Measurements from ENCODE around the gene MPHOSPH9.

MPHOSPH9 gene

GRCh38 chr12:123127182-123127495, 105.8 kb downstream of the MPHOSPH9 start:
- no peak for DNase-seq (ENCODE audit: low read depth)

GRCh38 chr12:123126294-123127181, 106.4 kb downstream of the MPHOSPH9 start:
- no peak for DNase-seq (ENCODE audit: low read depth)

- DNase-seq (ENCODE audit: low read depth) = no peak
These were observed 110.3 kb downstream of the MPHOSPH9 start for GRCh38 chr12:123122626-123123025.

GRCh38 chr12:123121670-123122069, 111.3 kb downstream of the MPHOSPH9 start:
- DNase-seq (ENCODE audit: low read depth) = no peak

- no peak for DNase-seq (ENCODE audit: low read depth)
These were observed 112.3 kb downstream of the MPHOSPH9 start for GRCh38 chr12:123120452-123121166.

GRCh38 chr12:123119808-123120207, 113.1 kb downstream of the MPHOSPH9 start:
- DNase-seq (ENCODE audit: low read depth) = peak; percentile 30

GRCh38 chr12:123118497-123118896, 114.4 kb downstream of the MPHOSPH9 start:
- DNase-seq (ENCODE audit: low read depth) = no peak

GRCh38 chr12:123115409-123116121, 117.4 kb downstream of the MPHOSPH9 start:
- no peak for DNase-seq (ENCODE audit: low read depth)

- no peak for DNase-seq (ENCODE audit: low read depth)
These were observed 118.4 kb downstream of the MPHOSPH9 start for GRCh38 chr12:123114304-123115083.

- DNase-seq (ENCODE audit: low read depth) = no peak
These were observed 119.9 kb downstream of the MPHOSPH9 start for GRCh38 chr12:123113026-123113425.

GRCh38 chr12:123111498-123112165, 121.3 kb downstream of the MPHOSPH9 start:
- DNase-seq (ENCODE audit: low read depth) = no peak

- DNase-seq (ENCODE audit: low read depth) = no peak
These were observed 123.6 kb downstream of the MPHOSPH9 start for GRCh38 chr12:123109319-123109772.

- DNase-seq (ENCODE audit: low read depth) = no peak
These were observed 124.3 kb downstream of the MPHOSPH9 start for GRCh38 chr12:123108682-123109066.

GRCh38 chr12:123107926-123108681, 124.8 kb downstream of the MPHOSPH9 start:
- DNase-seq (ENCODE audit: low read depth) = no peak

- peak; percentile 45 for DNase-seq (ENCODE audit: low read depth)
These were observed 126.1 kb downstream of the MPHOSPH9 start for GRCh38 chr12:123106640-123107359.

- no peak for DNase-seq (ENCODE audit: low read depth)
These were observed 127.6 kb downstream of the MPHOSPH9 start for GRCh38 chr12:123105211-123105826.

- DNase-seq (ENCODE audit: low read depth) = no peak
These were observed 128.1 kb downstream of the MPHOSPH9 start for GRCh38 chr12:123104809-123105208.
